Coronary artery (tissue), 2 donors: ENCODE measurements around the gene KDELR1.

Source experiments
- DNase-seq: peaks from one replicate; pipeline ENCODE4 v3.0.0-alpha.2; 2017; ENCODE audit warnings: low spot score
- H3K27ac ChIP-seq, 2 donors: fragments of 200-600 bp; sonication (generic); one replicate each; pipeline ENCODE4 v1.5.1; 2016 to 2019
- H3K4me3 ChIP-seq: fragments of 200-600 bp; sonication (generic); 2 replicates; pipeline ENCODE4 v1.5.1; 2016; ENCODE audit warnings: mild to moderate bottlenecking, moderate library complexity
- CTCF ChIP-seq: fragments of 200-600 bp; sonication (generic); IDR thresholded peaks from one replicate; pipeline ENCODE4 v1.5.1; 2019; ENCODE audit warnings: antibody characterized with exemption

KDELR1 gene

GRCh38 chr19:48419158-48419920, 28.0 kb upstream of the KDELR1 start:
- Histone ChIP-seq H3K4me3 (no peak overlapping the region), H3K27ac (no peak overlapping the region)
- TF ChIP-seq CTCF = no peak
- DNase-seq = no peak

GRCh38 chr19:48418317-48419064, 27.1 kb upstream of the KDELR1 start:
- Histone ChIP-seq H3K27ac (no peak overlapping the region), H3K4me3 (no peak overlapping the region)
- DNase-seq = no peak
- no peak for TF ChIP-seq CTCF

- no peak for DNase-seq
- H3K27ac ChIP-seq = no peak overlapping the region
- TF ChIP-seq CTCF = no peak
- H3K4me3 ChIP-seq = no peak overlapping the region
These were observed 26.1 kb upstream of the KDELR1 start for GRCh38 chr19:48417421-48417820.

GRCh38 chr19:48415806-48416221, 24.5 kb upstream of the KDELR1 start:
- H3K4me3 ChIP-seq = peak overlapping the region; percentile 47
- DNase-seq = no peak
- TF ChIP-seq CTCF = no peak
- H3K27ac ChIP-seq = no peak overlapping the region

GRCh38 chr19:48415395-48415794, 24.0 kb upstream of the KDELR1 start:
- peak overlapping the region; percentile 47 for H3K4me3 ChIP-seq
- no peak for DNase-seq
- no peak for TF ChIP-seq CTCF
- no peak overlapping the region for H3K27ac ChIP-seq

GRCh38 chr19:48413879-48414587, 22.7 kb upstream of the KDELR1 start:
- TF ChIP-seq CTCF = no peak
- H3K4me3 ChIP-seq = no peak overlapping the region
- no peak overlapping the region for H3K27ac ChIP-seq
- DNase-seq = no peak
